ENCODE data around the gene ASXL1. TPM values are rescaled to one million over a fixed set of nuclear protein-coding genes. Genes with fewer than 3 reads are reported as not detected.
"Not testable (repeated sequence)": the region's sequence is repeated elsewhere in the genome, so short reads cannot be mapped to it uniquely, and the experiment has no call there.

Gene ASXL1
- total RNA-seq, 1 donor from 2014 or later = 70.2 TPM

DNA sequence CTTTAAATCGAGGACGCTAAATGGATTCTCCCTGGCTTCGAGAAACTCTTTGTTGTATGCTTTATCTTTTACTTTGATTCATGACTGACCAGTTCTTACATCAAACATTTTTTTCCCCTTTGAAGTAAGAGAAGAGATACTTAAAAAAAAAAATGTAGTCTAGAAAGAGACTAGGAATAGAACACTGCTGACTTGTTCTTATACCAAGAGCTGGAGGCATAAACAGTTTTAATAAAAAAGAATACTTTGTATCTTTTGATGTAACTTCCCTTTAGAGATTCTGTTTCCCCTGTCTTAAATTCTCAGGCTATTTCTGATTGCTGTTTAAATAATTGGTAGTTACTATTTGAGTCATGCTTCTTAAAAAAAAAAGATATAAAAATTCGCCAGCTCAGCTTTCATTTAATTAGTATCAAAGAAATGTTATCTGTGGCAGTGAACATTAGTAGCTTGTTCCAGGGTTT is 4.8 kb downstream of the ASXL1 start:
- no peak for DNase-seq

DNA sequence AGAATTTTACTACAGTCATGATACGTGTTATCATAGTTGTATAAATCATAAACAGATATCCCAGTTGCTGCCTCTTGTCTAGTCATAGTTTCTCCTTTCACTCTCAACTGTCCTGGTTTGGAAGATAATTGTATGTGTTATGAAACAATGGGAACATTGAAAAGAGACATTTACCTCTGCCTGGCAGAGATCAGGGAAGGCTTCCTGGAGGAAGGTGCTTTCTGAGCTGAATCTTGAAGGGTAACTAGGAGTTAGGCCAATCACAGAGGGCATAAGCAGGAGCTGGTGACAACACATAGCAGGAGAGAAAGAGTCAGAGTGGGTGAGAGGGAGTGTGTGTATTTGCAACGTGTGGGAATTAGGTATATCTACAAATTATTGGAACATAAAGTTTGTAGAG is 5.4 kb downstream of the ASXL1 start:
- no peak for DNase-seq

DNA sequence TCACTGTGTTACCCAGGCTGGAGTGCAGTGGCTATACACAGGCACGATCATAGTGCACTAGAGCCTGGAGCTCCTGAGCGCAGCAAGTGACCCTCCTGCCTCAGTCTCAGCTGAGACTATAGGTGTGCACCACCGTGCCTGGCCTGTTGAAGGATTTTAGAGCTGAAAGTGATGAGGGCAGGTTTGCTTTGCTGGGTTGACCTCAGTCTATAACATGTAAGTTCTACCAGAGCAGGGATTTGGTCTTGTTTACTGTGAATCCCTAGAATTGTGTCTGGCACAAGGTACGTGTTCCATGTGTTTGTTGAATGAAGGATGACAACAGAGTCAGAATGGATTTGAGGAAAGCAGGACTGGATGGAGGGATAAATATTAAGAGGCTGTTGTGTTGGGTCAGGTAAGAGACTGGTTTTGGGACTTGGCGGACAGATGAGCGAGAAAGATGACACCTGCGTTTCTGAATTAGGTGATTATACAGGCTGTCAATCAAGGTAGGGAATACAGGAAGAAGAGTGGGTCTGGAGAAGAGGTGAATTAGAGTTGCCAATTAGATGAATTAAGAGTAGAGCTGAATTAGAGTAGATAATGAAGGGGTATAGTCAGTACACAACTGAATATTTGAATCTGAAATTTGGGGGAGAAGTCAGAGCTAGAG is 6.5 kb downstream of the ASXL1 start:
- DNase-seq = no peak

DNA sequence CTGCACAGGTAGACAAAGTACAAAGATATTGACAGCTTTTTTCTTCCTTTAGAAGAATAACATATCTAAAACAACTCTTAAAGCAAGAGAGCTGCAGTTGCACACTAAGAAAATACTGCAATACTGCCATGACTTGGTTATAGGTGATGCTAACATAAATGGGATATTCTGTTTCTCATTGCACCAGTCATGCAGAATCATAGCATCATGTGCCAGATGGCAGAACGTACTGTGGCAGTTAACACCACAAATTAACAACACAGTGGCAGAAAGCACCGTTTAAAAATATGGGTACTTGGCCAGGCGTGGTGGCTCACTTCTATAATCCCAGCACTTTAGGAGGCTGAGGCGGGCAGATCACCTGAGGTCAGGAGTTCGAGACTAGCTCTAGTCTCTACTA is 7.4 kb downstream of the ASXL1 start:
- DNase-seq = no peak

DNA sequence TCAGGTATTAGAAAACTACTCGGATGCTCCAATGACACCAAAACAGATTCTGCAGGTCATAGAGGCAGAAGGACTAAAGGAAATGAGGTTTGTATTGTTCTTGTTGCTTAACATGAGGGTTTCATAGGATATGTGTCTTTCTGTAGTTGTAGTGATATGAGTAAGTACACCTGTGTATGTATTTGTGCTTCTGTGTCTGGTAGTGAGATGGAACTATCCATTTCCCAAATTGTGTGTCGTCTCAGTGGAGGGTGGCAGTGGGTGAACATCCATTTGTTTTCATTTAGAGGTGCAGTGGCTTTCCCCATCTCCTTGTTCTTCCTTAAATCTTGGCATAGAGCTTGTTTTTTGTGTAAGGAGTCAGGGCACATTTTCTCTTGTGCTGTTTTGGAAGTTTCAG is 8.2 kb downstream of the ASXL1 start:
- no peak for DNase-seq

DNA sequence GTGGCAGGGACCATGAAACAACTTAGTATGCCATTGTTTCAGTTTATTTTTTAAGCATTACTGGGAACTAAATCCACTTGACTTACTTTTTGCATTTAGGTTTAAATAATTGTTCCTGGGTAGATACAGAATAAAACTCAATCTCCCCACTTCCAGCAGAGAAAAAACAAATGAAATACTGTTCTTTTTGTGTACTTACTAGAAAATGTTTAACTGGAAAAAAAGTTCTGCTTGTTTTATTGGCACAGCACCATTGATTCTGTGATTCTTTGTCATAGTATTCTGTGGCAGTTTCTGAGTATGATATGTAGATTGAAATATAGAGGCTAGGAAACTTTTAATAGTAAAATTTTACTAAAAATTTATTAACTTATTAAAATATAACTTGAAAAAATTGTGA is 10.2 kb downstream of the ASXL1 start:
- no peak for DNase-seq

DNA sequence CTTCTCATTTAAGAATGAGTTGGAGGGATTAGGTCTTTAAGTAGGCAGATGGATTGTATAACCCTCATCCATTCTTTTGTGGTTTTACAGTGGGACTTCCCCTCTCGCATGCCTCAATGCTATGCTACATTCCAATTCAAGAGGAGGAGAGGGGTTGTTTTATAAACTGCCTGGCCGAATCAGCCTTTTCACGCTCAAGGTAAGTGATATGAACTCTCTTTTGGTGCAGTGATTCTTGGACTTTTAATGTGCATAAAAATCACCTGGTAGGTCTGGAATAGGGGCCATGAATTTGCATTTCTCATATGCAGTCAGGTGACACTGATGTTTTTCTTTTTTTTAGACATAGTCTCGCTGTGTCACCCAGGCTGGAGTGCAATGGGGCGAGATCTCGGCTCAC is 10.8 kb downstream of the ASXL1 start:
- DNase-seq = no peak

DNA sequence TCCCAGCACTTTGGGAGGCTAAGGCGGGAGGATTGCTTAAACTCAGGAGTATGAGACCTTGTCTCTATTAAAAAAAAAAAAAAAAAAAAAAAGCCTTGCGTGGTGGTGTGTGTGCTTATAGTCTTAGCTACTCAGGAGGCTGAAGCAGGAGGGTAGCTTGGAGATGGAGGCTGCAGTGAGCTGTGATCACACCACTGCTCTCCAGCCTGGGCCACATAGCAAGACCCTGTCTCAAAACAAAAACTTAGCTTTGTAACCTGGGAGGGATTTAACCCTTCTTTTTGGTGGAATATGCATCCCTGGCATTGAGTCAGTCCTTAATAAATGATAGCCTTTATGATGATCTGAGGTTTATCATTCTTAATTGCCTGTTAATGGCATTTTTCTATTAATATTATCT is 12.8 kb downstream of the ASXL1 start:
- DNase-seq = no peak

DNA sequence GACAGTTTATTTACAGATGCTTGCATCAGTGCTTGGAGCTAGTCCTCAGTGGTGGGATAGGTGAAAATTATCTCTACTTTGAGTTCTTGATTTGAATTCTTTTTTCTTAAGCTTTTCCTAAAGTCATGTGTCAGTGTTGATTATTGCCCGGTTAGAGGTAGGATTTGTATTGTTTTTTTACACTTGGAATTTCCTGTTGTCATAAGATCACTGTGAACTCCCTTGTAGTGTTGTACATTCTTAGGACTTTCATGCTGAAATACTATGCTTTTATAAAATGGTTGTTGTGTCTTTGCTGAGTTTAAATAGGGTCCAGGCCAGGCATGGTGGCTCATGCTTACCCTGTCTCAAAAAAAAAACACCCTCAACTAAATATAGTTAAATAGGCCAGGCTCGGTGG is 20.3 kb downstream of the ASXL1 start:
- DNase-seq = no peak

DNA sequence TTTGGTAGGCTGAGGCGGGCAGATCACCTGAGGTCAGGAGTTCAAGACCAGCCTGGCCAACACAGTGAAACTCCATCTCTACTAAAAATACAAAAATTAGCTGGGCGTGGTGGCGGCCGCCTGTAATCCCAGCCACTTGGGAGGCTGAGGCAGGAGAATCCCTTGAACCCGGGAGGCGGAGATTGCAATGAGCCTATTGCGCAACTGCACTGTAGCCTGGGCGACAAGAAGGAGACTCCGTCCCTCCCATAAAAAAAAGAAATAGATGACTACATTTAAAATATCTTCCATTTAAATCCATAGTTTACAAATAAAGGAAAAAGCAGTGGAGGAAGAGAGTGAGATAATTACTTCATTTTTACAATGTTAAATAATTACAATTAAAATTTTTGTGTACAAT is 21.9 kb downstream of the ASXL1 start:
- DNase-seq = not testable (repeated sequence)

DNA sequence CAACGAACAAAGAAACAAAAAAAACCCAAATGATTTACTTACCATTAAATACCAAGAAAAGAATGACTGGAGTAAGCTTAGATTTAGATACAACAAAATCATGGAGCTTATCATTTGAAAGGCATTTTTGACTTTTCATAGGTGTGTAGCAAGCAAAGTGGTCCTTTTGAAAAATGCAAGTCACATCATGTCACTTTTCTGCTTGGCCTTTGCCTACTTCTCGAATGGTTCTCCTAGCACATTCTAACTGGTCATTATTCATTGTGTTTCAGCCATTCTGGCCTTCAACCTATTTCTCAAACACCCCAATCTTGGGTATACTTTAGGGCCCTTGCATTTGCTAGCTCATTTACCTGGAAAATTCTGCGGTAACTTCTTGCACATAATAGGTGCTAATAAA is 22.6 kb downstream of the ASXL1 start:
- no peak for DNase-seq

DNA sequence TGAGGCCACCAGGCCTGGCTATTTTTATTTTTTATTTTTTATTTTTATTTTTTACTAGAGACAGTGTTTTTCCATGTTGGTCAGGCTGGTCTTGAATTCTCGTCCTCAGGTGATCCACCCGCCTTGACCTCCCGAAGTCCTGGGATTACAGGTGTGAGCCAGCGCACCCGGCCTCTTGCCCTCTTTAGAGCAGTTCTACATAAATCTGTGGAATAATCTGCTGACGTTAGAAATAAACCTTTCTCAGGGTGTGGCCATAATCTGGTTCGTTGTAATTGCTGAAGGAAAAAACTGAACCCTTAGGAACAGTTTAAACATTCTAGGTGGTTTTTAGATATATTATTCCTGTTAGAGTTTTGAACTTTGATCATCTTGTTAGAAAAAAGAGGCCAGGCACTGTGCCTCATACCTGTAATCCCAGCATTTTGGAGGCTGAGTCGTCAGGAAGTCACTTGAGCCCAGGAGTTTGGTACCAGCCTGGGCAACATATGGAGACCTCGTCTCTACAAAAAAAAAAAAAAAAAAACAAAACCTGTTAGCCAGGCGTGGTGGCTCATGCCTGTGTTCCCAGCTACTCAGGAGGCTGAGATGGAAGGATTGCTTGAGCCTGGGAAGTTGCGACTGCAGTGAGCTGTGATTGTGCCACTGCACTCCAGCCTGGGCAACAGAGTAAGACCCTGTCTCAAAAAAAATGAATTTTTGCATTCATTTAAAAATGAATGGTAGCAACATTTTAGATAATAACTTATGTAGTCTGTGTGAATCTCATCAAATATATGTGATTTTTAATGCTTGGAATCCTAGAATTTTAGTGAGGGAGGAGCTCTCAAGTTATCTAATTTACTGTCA is 24.2 kb downstream of the ASXL1 start:
- no peak for DNase-seq

DNA sequence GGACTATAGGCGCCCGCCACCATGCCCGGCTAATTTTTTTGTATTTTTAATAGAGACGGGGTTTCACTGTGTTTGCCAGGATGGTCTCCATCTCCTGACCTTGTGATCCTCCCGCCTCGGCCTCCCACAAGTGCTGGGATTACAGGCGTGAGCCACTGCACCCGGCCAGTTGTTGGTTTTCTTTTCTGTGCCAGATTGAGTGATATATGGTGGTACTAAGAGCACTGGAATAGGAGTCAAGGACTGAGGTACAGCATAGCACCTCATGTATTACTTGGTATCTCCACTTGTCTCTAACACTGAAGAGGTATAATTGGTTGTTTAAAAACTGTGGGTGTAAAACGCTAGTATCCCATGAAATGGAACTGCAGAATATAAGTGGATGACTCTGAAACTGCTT is 25.3 kb downstream of the ASXL1 start:
- DNase-seq = not testable (repeated sequence)

DNA sequence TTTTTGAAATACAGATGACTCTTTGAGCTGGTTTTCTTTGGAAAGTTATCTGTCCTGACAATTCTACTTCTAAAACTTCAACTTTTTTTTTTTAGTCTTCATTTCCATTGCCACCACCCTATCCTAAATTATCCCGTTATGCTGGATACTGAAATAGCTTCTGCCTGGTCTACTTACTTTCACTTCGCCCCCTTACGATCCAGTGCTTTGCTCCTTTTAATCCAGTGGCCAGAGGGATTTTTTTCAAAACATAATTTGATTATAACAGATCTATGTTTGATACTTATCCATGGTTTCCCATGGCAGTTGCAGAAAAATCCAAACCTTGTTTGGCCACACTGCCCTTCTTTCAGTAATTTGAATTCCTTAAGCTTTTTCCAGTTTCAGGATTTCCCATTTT is 27.4 kb downstream of the ASXL1 start:
- DNase-seq = no peak

DNA sequence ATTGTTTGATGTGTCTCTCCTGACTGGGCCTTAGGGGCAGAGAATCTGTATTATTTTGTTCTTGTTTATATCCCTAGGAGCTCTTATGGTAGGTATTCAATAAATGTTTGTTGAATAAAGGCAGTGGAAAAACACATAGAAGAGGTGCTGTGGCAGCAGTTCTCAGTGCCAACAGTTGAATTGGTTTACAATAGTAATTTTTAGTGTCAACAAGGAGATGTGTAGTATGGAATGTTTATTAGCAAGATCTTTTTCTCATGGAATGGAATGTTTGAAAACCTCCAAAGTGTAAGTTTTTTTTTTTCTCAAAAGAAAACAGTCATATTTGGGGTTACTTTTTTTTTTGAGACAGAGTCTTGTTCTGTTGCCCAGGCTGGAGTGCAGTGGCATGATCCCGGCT is 28.0 kb downstream of the ASXL1 start:
- DNase-seq = no peak

DNA sequence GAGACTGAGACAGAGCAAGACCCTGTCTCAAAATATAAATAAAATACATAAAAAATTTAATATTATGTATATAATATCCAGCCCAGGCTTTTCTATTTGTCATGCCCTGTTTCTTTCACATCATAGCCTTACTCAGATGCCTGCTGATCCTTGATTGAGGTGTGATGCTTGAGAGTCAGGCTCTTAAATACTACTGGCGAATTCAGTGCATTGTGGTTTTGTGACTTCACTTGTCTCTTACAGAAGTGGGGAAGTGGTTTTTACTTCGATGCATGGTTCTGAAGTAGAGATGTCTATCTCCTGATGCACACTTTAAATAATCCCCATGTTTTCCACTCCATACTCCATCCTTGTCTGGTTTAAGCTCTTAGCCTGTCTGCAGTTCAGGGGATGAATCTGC is 29.1 kb downstream of the ASXL1 start:
- no peak for DNase-seq

DNA sequence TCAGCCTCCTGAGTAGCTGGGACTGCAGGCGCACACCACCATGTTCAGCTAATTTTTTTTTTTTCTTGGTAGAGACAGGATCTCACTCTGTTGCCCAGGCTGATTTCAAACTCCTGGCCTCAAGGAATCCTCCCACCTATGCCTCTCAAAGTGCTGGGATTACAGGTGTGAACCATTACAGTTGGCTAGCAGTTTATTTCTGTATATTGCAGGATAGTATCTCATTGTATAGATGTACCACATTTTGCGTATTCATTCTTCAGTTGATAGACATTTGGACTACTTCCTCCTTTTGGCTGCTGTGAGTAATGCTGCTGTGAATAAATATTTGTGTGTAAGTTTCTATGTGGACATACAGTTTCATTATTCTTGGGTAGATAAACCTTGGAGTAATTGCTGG is 32.9 kb downstream of the ASXL1 start:
- no peak for DNase-seq

DNA sequence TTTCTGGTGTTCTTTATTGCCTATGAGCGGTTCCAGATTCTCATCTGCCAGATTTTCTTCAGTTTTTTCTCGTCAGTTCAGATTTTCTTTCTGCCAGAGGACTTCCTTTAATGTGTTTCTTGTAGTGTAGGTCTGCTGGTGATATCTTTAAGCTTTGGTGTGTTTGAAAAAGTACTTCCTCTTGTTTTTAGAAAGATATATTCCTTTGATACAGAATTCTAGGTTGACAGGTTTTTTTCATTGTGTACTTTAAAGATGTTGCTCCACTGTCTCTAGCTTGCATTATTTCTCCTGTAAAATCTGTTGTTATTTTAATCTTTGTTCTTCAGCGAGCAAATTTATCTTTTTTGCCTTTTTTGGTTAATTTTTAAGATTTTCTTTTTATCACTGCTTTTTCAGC is 36.9 kb downstream of the ASXL1 start:
- no peak for DNase-seq

DNA sequence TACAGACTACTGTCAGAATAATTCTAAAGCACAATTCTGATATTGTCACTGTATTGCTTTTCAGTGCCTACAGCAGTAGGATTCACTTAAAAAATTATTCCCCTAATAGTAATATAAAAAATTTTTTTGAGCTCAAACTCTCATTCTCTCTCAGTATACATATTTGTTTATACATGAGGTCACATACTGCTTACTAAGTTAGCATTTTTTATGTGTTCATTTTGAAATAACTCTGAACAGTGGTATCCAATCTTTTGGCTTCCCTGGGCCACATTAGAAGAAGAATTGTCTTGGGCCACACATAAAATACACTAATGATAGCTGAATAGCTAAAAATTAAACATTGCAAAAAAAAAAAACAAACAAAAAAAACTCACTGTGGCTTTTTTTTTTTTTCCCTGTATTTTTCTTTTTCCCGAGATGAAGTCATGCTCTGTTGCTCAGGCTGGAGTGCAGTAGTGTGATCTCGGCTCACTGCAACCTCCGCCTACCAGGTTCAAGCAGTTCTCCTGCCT is 38.6 kb downstream of the ASXL1 start:
- DNase-seq = no peak

DNA sequence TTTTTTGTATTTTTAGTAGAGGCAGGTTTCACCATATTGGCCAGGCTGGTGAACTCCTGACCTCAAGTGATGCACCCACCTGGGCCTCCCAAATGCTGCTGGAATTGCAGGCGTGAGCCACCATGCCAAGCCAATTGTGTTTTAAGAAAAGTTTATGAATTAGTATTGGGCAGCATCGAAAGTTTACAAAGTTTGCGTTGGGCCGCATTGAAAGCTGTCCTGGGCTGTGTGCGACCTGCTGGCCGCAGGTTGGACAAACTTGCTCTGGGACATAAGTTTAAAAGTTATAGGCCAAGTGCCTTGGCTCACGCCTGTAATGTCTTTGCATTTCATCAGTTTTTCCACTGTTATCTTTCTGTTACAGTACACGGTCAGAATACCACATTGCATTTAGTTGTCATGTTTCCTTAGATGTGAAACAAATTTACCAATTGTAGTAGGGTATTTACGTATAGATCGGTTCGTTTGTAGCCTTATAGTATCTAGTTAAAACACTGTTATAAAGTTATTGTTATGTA is 39.5 kb downstream of the ASXL1 start:
- no peak for DNase-seq

DNA sequence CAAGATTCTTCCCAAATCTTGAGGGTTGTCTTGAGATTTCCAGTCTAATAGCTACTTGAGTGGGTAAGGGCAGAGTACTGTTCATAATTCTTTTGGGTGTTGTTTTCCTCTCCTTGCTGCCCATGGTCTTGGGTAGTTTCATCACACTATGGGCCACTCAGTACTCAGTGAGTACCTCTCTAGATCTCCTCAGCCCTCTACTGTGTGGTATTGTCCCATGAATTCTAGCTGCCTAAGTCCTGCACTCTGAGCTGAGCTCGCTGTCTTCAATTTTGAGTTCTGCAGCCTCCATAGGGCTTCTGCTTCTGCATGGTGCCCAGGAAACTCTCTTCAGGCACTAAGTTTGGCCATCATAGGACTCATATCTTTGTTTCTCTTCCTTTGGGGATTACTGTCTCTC is 42.3 kb downstream of the ASXL1 start:
- DNase-seq = no peak

DNA sequence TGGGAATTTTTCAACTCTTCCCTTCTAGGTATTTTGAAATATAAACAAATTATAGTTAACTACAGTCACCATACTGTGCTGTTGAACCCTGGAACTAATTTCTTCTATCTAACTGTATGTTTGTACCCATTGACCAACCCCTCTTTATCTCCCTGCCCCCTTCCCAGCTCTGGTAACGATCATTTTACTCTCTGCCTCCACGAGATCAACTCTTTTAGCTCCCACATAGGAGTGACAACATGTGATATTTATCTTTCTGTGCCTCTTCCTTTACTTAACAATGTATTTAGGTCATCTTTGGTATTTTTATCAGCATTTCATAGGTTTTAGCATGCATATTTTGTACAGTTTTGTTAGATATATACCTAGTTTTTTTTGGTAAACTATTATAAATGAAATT is 45.9 kb downstream of the ASXL1 start:
- DNase-seq = no peak

DNA sequence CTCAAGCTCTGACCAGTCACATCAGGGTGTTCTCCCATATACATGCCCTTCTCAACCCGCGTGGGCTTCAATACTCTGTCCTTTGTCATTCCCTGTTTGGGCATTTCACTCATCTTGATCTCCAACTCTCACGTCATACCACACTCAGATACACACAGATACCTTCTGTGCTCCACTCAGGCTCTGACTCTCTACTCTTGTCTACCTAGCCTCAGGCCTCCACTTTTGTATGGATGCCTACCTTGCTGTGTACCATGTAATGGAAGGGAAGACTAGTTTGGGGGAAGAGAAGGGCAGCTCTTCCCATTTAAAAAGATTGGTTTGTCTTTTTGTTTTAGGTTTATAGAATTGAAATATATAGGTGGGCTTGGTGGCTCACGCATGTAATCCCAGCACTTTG is 48.6 kb downstream of the ASXL1 start:
- DNase-seq = no peak
